ENCODE results near the gene TAOK2. TPM values are rescaled to one million over a fixed set of nuclear protein-coding genes. Genes with fewer than 3 reads are reported as not detected.
A peak's percentile ranks its signal among the peaks of the same experiment; 100 is the strongest.

The TAOK2 gene
- total RNA-seq, 1 experiment from 2014 or later: 99.4 TPM

GRCh38 chr16:30003670-30004423, 30.2 kb downstream of the TAOK2 start:
- Histone ChIP-seq H3K4me3 (ENCODE audit: low read depth in 2 of 2, low read length in 2 of 2) (no peak overlapping the region), H3K27ac (ENCODE audit: low read length) (no peak overlapping the region), H3K4me1 (ENCODE audit: control insufficient read depth, insufficient read depth, low read length) (0 out of 2 replicates have a peak, but pooled peaks cover 3% of the 10 kb centered on the region), H3K27me3 (ENCODE audit: control insufficient read depth, insufficient read depth, low read length) (no peaks in the 10 kb centered on the region), H3K9me3 (ENCODE audit: control insufficient read depth, insufficient read depth, low read depth, low read length) (no peaks in the 10 kb centered on the region), H3K36me3 (ENCODE audit: control insufficient read depth, insufficient read depth, low read length) (no peaks in the 10 kb centered on the region)
- in situ Hi-C loops (cut with HindIII; ENCODE audit: low pct_unique_long_range_greater_than_20kb, low sequenced_read_pairs): no loop called here
- intact Hi-C loops (cut with micrococcal nuclease; ENCODE audit: unreplicated experiment): no loop called here
- ATAC-seq (no peak), DNase-seq (ENCODE audit: low read depth, low spot score) (no peak)
- no TSS peak for BruUV-seq (replicated peaks)
- ChIA-PET POLR2A (no interaction called here), CTCF (no interaction called here)
- TF ChIP-seq REST (IDR thresholded peaks at IDR 0.05; ENCODE audit: insufficient read depth in 1 of 2, low read depth in 2 of 2, low read length in 1 of 2) (no peak), TCF7L2 (IDR thresholded peaks at IDR 0.05; ENCODE audit: low read depth, low read length) (no peak), SIN3A (IDR thresholded peaks at IDR 0.05; ENCODE audit: borderline replicate concordance, insufficient read depth, low read depth, low read length) (no peak), POLR2AphosphoS5 (IDR thresholded peaks at IDR 0.05; ENCODE audit: low read depth, low read length) (no peak), CTCF (IDR thresholded peaks at IDR 0.05) (no peak)

- no TSS peak for BruUV-seq (replicated peaks)
- no peaks in the 10 kb centered on the region for H3K9me3 ChIP-seq (ENCODE audit: control insufficient read depth, insufficient read depth, low read depth, low read length)
- TF ChIP-seq CTCF (IDR thresholded peaks at IDR 0.05): no peak
- TF ChIP-seq REST (IDR thresholded peaks at IDR 0.05; ENCODE audit: insufficient read depth in 1 of 2, low read depth in 2 of 2, low read length in 1 of 2): no peak
- no peak overlapping the region for H3K27ac ChIP-seq (ENCODE audit: low read length)
- ChIA-PET POLR2A (no interaction called here), CTCF (no interaction called here)
- no peak overlapping the region for H3K4me3 ChIP-seq (ENCODE audit: low read depth in 2 of 2, low read length in 2 of 2)
- DNase-seq (ENCODE audit: low read depth, low spot score) (no peak), ATAC-seq (peak; percentile 11)
- in situ Hi-C loops (cut with HindIII; ENCODE audit: low pct_unique_long_range_greater_than_20kb, low sequenced_read_pairs) (no loop called here), intact Hi-C loops (cut with micrococcal nuclease; ENCODE audit: unreplicated experiment) (no loop called here)
- H3K4me1 ChIP-seq (ENCODE audit: control insufficient read depth, insufficient read depth, low read length): 0 out of 2 replicates have a peak, but pooled peaks cover 3% of the 10 kb centered on the region
- no peaks in the 10 kb centered on the region for H3K36me3 ChIP-seq (ENCODE audit: control insufficient read depth, insufficient read depth, low read length)
- H3K27me3 ChIP-seq (ENCODE audit: control insufficient read depth, insufficient read depth, low read length): no peaks in the 10 kb centered on the region
These were observed 30.7 kb downstream of the TAOK2 start for GRCh38 chr16:30004424-30004776.

Measured in Panc1 (cell line).